ENCODE measurements around the gene MRC2.

Gene MRC2

GRCh38 chr17:62629556-62630364 is 2.3 kb downstream of the MRC2 start:
- no peak overlapping the region for H3K4me2 ChIP-seq (ENCODE audit: low read depth, low read length, poor library complexity, severe bottlenecking)
- no peak overlapping the region for H3K4me3 ChIP-seq (ENCODE audit: insufficient read depth, low read length, poor library complexity, severe bottlenecking)
- H2AFZ ChIP-seq (ENCODE audit: low read depth, low read length, severe bottlenecking) = no peak overlapping the region
- no peaks in the 10 kb centered on the region for H3K9me3 ChIP-seq (ENCODE audit: insufficient read depth, low read length)
- no peak overlapping the region for H3K9ac ChIP-seq (ENCODE audit: low read length)
- H3F3A ChIP-seq (ENCODE audit: insufficient read depth) = no peaks in the 10 kb centered on the region
- no peaks in the 10 kb centered on the region for H4K20me1 ChIP-seq (ENCODE audit: low read depth, low read length)
- no peaks in the 10 kb centered on the region for H3K36me3 ChIP-seq (ENCODE audit: low read length)
- TF ChIP-seq, protein P1, sequence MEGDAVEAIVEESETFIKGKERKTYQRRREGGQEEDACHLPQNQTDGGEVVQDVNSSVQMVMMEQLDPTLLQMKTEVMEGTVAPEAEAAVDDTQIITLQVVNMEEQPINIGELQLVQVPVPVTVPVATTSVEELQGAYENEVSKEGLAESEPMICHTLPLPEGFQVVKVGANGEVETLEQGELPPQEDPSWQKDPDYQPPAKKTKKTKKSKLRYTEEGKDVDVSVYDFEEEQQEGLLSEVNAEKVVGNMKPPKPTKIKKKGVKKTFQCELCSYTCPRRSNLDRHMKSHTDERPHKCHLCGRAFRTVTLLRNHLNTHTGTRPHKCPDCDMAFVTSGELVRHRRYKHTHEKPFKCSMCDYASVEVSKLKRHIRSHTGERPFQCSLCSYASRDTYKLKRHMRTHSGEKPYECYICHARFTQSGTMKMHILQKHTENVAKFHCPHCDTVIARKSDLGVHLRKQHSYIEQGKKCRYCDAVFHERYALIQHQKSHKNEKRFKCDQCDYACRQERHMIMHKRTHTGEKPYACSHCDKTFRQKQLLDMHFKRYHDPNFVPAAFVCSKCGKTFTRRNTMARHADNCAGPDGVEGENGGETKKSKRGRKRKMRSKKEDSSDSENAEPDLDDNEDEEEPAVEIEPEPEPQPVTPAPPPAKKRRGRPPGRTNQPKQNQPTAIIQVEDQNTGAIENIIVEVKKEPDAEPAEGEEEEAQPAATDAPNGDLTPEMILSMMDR (IDR thresholded peaks at IDR 0.05; ENCODE audit: insufficient read depth, low read length, poor library complexity, severe bottlenecking) = no peak
- no peak for TF ChIP-seq EZH2phosphoT487 (conservative IDR thresholded peaks at IDR 0.05; ENCODE audit: low read length)
- no peaks in the 10 kb centered on the region for H3K79me2 ChIP-seq (ENCODE audit: insufficient read depth, low read length)
- H3K27me3 ChIP-seq (ENCODE audit: low read length) = no peaks in the 10 kb centered on the region
- H3K9me2 ChIP-seq (replicated peaks; ENCODE audit: insufficient read depth, low read length) = no peaks in the 10 kb centered on the region
- no peak overlapping the region for H3K27ac ChIP-seq (ENCODE audit: low read depth, low read length)

DNA sequence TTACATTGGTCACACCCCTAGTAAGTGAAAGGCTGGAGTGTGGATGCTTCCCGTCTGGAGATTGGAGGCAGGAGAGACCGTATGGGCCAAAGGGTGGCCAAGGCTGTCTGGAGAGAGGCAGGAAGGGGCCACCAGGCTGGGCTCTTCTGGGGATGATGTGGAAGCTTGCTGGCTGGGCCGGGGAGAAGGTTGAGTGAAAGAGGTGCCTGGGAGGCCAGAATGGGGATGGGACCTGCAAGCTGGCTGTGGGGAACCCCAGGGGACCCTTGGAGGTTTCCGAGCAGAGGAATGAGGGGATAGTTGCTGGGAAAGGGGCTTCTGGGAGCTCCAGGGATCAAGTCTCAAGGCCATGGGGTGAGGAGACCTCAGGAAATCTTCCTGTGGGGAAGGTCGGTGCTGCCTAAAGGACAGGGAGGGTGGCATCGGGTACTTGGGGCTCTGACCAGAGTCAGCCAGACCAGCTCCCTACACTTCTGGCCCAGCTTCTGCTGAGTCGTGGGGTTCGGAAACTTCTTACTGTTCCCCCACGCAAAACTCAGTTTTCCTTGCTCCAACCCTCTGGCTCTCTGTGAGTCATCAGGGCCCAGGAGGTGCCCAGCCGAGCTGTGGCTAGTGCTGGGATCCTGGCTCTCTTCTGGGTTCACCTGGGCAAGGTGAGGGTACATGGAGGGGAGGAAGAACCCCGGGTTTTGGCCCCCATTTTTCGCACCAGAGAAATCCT is 3.1 kb downstream of the MRC2 start:
- Histone ChIP-seq H3K27ac (ENCODE audit: low read depth, low read length) (no peak overlapping the region), H2AFZ (ENCODE audit: low read depth, low read length, severe bottlenecking) (no peak overlapping the region)

GRCh38 chr17:62631086-62631935 is 3.8 kb downstream of the MRC2 start:
- Histone ChIP-seq H3K9me2 (replicated peaks; ENCODE audit: insufficient read depth, low read length) (no peaks in the 10 kb centered on the region), H3K36me3 (ENCODE audit: low read length) (no peaks in the 10 kb centered on the region), H3K27me3 (ENCODE audit: low read length) (no peaks in the 10 kb centered on the region), H3K4me3 (ENCODE audit: insufficient read depth, low read length, poor library complexity, severe bottlenecking) (no peak overlapping the region), H4K20me1 (ENCODE audit: low read depth, low read length) (no peaks in the 10 kb centered on the region), H3K9me3 (ENCODE audit: insufficient read depth, low read length) (no peaks in the 10 kb centered on the region), H3K9ac (ENCODE audit: low read length) (no peak overlapping the region), H3K4me2 (ENCODE audit: low read depth, low read length, poor library complexity, severe bottlenecking) (no peak overlapping the region), H2AFZ (ENCODE audit: low read depth, low read length, severe bottlenecking) (no peak overlapping the region), H3K27ac (ENCODE audit: low read depth, low read length) (no peak overlapping the region), H3F3A (ENCODE audit: insufficient read depth) (no peaks in the 10 kb centered on the region), H3K79me2 (ENCODE audit: insufficient read depth, low read length) (no peaks in the 10 kb centered on the region)
- TF ChIP-seq, protein P1 (IDR thresholded peaks at IDR 0.05; ENCODE audit: insufficient read depth, low read length, poor library complexity, severe bottlenecking) = no peak
- no peak for TF ChIP-seq EZH2phosphoT487 (conservative IDR thresholded peaks at IDR 0.05; ENCODE audit: low read length)

More for the DNA sequence above, 3.1 kb downstream of the MRC2 start:
- Histone ChIP-seq H3K27me3 (ENCODE audit: low read length) (no peaks in the 10 kb centered on the region), H3K9me2 (replicated peaks; ENCODE audit: insufficient read depth, low read length) (no peaks in the 10 kb centered on the region), H3K36me3 (ENCODE audit: low read length) (no peaks in the 10 kb centered on the region), H3F3A (ENCODE audit: insufficient read depth) (no peaks in the 10 kb centered on the region), H3K9me3 (ENCODE audit: insufficient read depth, low read length) (no peaks in the 10 kb centered on the region), H3K4me2 (ENCODE audit: low read depth, low read length, poor library complexity, severe bottlenecking) (no peak overlapping the region), H3K9ac (ENCODE audit: low read length) (no peak overlapping the region), H4K20me1 (ENCODE audit: low read depth, low read length) (no peaks in the 10 kb centered on the region), H3K4me3 (ENCODE audit: insufficient read depth, low read length, poor library complexity, severe bottlenecking) (no peak overlapping the region), H3K79me2 (ENCODE audit: insufficient read depth, low read length) (no peaks in the 10 kb centered on the region)
- no peak for TF ChIP-seq EZH2phosphoT487 (conservative IDR thresholded peaks at IDR 0.05; ENCODE audit: low read length)
- TF ChIP-seq, protein P1 (IDR thresholded peaks at IDR 0.05; ENCODE audit: insufficient read depth, low read length, poor library complexity, severe bottlenecking) = no peak
